KOPT-K1 (cell line): ENCODE measurements around the gene MTRFR.
"Not testable (repeated sequence)": the region's sequence is repeated elsewhere in the genome, so short reads cannot be mapped to it uniquely, and the experiment has no call there.

ENCODE experiments used
- H3K27ac ChIP-seq: fragments of 200-600 bp; sonication (generic); 2 replicates; pipeline ENCODE4 v1.5.1; 2016; ENCODE audit warnings: antibody characterized with exemption, mild to moderate bottlenecking, low read depth, low read length; ENCODE audit not compliant: poor library complexity, severe bottlenecking
- H3K36me3 ChIP-seq: fragments of 200-600 bp; sonication (generic); 2 replicates; pipeline ENCODE4 v1.5.1; 2017; ENCODE audit warnings: antibody characterized with exemption, mild to moderate bottlenecking, low read length, moderate library complexity; ENCODE audit not compliant: insufficient read depth
- H3K9me3 ChIP-seq: fragments of 200-600 bp; sonication (generic); 2 replicates; pipeline ENCODE4 v1.5.1; 2017; ENCODE audit warnings: antibody characterized with exemption, low read length, mild to moderate bottlenecking; ENCODE audit not compliant: insufficient read depth, poor library complexity, severe bottlenecking

Gene MTRFR

DNA sequence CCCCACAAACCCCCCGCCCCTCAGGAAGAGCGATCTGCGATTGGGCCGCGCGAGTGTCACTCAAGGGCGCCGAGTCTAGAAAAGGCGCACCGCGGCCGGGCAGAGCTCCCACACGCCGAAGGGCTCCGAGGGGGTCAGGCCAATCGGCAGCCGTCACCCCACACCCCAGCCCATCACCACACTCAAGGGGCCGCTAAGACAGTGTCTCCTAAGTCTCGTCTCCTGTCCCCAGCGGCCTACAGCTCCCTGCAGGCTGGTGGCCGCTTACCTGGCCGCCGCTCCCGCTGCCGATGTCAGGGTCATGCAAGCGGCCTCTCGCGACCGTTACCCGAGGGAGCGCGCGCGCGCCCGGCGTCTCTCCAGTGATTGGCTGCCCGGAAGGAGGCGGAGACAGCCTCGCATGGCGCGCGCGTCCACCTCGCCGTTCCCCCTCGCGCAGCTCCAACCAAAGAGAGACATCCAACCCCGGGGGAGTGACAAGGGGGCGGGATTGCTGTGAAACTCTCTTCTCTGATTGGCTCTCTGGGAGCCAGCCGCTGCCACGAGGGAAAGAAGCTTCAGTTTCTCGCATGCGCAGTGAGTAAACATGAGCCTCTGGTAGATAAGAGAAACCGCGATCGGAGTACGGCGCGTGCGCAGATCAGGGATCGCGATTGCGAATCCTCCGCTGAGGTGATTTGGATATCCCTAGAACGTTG lies at the start of gene MTRFR, which contains the start of gene MPHOSPH9:
MTRFR (plus strand) TSS at position 630 of the 698 bp plus-strand sequence. CDS start 20,239 bp downstream, outside the sequence.
MPHOSPH9 (minus strand) TSS at position 335 of the 698 bp plus-strand sequence. CDS start 2,777 bp downstream, outside the sequence.
- Histone ChIP-seq H3K27ac (peak within 1 kb of the TSS; percentile 94), H3K36me3 (peaks cover 23% of the 10 kb centered on the region), H3K9me3 (no peaks in the 10 kb centered on the region)

DNA sequence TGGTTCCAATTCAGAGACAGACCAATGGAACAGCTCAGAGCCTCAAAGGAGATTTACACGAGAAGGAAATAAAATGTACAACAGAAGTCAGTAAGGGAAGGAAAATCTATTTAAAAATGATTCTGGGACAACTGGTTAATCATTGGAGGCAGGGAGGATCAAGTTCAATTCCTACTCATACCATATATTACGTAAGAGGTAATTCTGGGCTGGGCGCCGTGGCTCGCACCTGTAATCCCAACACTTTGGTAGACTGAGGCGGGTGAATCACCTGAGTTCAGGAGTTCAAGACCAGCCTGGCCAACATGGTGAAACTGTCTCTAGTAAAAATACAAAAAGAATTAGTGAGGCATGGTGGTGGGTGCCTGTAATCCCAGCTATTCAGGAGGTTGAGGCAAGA lies 45.6 kb upstream of the MTRFR start:
- Histone ChIP-seq H3K36me3 (peaks cover 99% of the 10 kb centered on the region), H3K9me3 (no peaks in the 10 kb centered on the region)

DNA sequence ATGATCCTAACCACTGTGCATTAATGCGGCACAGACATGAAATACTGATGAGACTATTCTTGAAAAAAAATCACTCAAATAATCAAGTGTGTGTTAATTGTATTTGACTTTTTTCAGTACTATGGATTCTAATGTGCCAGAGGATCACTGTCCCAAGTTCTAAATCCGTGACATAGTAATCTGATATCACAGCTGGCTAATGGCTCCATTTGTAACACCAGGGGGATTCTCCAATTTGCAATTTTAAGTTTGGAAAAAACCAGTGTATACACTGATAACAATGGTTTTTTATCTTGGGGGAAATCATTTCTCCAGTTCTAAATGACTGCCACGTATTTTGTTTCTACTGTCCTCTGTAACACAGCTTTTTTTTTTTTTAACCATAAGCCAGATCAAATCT lies 33.3 kb upstream of the MTRFR start:
- no peaks in the 10 kb centered on the region for H3K9me3 ChIP-seq
- no peak overlapping the region for H3K27ac ChIP-seq
- H3K36me3 ChIP-seq, result peaks cover 99% of the 10 kb centered on the region

More for the DNA sequence above, 45.6 kb upstream of the MTRFR start:
- no peak overlapping the region for H3K27ac ChIP-seq

DNA sequence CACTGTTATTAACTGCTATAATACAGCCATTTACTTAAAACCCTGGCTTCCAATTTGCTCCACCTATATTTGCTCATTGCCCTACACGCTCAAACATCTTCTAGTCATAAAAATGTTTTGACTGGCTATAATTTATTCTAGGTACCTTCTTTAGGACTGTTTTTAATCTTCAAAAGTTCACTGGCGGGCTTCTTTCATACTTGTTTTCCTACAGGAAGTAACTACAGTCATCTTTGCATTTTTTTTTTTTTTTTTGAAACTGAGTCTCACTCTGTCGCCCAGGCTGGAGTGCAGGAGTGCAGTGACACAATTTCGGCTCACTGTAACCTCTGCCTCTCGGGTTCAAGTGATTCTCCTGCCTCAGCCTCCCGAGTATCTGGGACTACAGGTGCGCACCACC lies 32.8 kb upstream of the MTRFR start:
- Histone ChIP-seq H3K36me3 (peaks cover 99% of the 10 kb centered on the region), H3K9me3 (no peaks in the 10 kb centered on the region), H3K27ac (no peak overlapping the region)

DNA sequence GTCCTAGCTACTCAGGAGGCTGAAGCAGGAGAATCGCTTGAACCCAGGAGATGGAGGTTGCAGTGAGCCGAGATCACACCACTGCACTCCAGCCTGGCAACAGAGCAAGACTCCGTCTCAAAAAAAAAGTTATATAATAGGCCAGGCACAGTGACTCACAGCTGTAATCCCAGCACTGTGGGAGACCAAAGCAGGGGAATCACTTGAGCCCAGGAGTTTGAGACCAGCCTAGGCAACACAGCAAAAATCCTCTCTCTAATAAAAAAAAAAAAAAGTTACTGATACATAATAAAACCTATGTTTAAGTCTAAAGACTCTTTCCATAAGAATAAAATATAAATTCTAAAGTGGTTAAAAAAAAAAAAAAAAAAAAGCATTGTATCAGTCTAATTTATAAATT lies 26.4 kb upstream of the MTRFR start:
- H3K9me3 ChIP-seq, H3K27ac ChIP-seq: not testable (repeated sequence)
- peaks cover 100% of the 10 kb centered on the region for H3K36me3 ChIP-seq

DNA sequence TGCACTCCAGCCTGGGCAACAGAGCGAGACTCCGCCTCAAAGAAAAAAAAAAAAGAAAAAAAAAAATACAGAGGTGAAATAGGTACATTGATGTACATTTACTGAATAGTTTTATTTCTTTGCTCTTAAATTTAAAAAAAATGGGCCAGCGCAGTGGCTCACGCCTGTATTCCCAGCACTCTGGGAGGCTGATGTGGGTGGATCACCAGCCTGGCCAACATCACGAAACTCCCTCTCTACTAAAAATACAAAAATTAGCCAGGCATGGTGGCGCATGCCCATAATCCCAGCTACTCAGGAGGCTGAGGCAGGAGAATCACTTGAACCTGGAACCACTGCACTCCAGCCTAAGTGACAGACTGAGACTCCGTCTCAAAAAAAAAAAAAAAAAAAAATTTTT lies 25.4 kb upstream of the MTRFR start:
- H3K36me3 ChIP-seq, result peaks cover 99% of the 10 kb centered on the region
- not testable (repeated sequence) for H3K27ac ChIP-seq, H3K9me3 ChIP-seq

DNA sequence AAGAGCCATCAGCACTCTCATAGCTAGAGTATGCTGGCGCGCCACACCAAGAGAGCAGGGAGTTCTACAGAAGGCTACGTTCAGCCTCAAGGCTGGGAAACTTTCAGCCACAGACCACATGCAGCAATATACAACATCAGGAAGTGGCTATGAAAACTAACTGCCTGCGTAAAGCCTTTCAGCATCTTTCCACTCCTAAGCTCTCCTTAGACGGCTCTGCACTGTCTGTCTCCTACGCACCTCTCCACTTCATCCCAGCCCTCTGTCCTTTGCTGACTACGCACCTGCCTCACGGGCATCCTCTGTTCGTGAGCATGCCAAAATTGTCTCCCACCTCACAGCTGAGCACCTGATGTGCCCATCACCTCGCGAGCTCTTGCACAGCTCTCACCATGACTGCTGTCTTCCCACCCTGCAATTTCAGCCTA lies 10.0 kb upstream of the MTRFR start:
- no peaks in the 10 kb centered on the region for H3K9me3 ChIP-seq
- H3K27ac ChIP-seq, result peak overlapping the region; percentile 74
- peaks cover 84% of the 10 kb centered on the region for H3K36me3 ChIP-seq

DNA sequence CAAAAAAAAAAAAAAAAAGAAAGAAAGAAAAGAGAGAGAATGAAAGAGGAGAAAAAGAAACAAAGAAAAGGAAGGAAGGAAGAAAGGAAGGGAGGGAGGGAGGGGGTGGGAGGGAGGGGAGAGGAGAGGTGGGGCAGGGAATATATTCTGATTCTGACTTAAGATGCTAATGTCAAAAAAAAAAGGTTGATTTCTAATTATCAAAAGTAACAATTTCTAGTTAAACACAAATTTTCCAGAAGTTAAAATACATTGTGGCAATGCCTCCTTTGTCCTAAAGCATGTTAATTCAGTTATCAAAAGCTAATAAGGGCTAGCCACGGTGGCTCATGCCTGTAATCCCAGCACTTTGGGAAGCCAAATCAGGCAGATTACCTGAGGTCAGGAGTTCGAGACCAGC lies 7.8 kb upstream of the MTRFR start:
- Histone ChIP-seq H3K36me3 (peaks cover 74% of the 10 kb centered on the region), H3K9me3 (no peaks in the 10 kb centered on the region), H3K27ac (no peak overlapping the region)

DNA sequence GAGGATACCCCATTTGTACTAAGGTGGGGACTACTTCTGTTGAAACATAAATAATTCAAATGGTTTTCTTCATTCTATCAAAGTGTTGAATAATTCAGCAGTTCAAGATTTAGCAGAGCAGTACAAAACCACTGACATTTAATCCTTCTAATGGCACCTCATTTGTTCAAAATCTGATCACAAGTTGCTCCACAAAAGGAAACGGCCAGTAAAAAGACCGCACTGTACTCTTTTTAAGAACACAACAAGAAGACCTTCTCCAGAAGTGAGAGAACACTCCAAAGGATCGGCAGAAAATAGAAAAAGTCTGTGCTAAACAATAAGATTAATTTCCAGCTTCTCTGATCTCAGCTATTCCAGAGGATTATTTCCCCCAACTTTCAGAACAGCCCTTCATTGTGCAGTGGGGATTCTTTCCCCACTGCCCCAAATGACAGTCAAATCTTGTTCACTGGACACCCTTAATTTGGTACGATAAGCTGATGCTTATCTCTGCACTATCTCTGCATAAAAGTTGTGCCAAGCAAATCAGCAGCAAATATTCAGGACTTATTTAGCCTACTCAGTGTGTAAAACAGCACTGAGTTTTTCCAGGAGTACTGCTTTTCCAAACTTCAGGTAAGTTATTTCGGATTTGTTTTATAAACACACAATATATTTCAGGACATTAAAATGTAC lies 5.5 kb upstream of the MTRFR start:
- Histone ChIP-seq H3K27ac (peak overlapping the region; percentile 29), H3K36me3 (peaks cover 53% of the 10 kb centered on the region), H3K9me3 (no peaks in the 10 kb centered on the region)

DNA sequence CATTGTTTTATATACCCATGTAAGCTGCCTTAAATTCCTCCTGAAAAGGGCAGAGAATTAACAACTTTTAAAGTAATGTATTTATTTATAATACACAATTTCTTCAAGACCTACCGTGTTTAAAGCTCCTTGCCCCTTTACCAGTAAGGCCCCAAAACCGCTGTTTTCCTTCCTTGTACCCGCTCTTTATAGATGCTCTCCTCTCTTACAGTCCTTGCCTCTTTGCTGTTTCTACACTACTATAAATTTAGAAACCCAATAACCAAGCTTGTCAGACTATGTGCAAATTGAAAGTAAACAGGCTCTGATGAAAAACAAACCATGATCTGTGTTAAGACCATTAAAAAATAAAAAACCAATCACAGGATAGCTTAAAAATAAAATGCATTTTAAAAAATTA lies 4.2 kb upstream of the MTRFR start:
- Histone ChIP-seq H3K9me3 (no peaks in the 10 kb centered on the region), H3K36me3 (peaks cover 51% of the 10 kb centered on the region), H3K27ac (peak overlapping the region; percentile 52)

DNA sequence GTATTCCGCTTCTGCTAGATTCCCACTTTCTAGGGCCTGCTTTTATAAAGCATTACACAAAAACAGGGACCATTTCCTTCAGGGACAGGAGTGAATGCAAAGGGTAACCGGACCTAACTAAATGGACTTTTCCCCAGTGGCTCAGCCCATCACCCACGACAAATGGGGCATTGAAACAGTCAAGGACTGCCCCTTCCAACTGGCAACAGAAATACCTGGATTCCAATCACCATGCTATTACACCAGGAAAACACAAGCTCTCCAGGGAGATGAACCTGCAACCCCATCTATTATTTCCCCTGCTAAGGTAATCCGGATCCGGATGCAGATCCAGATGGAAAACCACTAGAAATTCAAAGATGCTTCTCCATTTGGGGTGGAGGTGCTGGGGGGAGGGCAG lies 1.3 kb upstream of the MTRFR start:
- H3K36me3 ChIP-seq, result peaks cover 33% of the 10 kb centered on the region
- H3K9me3 ChIP-seq, result no peaks in the 10 kb centered on the region
- H3K27ac ChIP-seq, result peak overlapping the region; percentile 94

DNA sequence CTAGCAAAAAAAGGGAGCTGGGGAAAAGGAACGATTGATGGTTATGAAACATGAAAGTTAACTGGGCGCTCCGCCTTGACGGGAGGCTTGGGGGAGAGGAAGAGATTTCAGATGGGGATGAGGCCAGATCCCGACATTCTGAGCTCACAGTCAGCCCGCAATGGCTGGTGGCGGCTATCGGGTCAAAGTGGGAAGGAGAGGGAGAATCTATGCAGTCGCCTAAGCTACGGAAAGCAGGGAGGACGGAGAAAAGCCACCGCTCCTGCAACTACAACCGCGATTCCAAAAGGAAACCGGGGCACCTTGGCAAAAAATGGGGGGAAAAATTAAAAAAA lies 797 bp upstream of the MTRFR start:
- Histone ChIP-seq H3K9me3 (no peaks in the 10 kb centered on the region), H3K36me3 (peaks cover 28% of the 10 kb centered on the region), H3K27ac (peak overlapping the region; percentile 94)

DNA sequence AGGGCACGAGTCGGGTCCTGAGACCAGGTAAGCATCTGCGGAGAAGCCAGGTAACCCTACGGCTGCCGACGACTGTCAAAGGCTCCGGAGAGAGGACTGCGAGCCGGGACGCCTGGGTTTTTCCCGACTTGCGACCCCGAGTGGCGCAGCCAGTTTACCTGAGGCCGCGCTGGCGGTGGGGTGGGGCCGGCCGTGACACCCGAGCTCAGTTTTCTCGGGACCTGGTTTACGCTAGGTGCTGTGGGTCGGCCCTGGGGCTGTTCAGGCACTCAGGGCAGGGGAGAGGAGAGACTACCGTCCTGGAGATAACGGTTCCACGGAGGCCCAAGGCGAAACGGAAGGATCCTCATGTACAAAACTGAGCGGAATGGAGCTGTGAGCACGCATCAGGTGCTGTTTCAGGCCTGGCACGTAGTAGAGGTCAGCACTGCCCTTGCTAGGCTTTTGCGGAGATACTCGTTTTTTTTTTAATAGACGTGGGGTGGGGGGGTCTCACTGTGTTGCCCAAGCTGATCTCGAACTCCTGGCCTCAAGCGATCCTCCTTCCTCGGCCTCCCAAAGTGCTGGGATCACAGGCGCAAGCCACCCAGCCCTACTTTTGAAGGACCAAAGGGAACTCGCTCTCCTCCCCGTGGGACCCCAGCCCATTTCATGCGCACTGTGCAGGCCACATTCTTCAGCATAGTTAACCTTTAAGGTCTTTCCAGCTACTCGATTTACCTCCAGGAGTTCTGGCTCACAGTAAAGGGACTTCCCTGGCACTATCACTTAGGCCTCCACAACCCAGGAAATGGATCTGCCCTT lies 471 bp downstream of the MTRFR start:
- H3K27ac ChIP-seq, result peak overlapping the region; percentile 94
- no peaks in the 10 kb centered on the region for H3K9me3 ChIP-seq
- H3K36me3 ChIP-seq, result peaks cover 20% of the 10 kb centered on the region

DNA sequence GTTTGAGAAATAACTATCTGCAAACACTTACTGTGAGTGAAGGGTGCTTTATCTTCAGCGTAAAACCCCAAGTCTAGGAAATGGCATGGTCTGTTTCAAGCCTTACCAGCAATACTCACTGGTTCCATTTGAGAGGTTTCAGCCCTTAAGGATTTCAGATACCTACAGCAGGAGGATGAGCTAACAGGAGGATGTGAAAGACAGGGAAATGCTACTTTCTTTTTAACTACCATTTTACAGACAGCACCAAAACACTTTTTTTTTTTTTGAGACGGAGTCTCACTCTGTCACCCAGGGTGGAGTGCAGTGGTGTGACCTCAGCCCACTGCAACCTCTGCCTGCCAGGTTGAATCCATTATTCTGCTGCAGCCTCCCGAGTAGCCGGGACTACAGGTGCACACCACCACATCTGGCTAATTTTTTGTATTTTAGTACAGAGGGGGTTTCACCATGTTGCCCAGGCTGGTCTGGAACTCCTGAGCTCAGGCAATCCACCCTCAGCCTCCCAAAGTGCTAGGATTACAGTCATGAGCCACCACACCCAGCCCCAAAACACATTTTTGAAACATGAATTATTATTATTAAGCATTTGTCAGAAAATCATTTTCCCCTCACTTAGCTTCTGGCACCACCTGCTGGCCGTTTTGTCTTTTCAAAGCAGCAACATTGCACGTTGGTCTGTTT lies 4.6 kb downstream of the MTRFR start:
- Histone ChIP-seq H3K27ac (no peak overlapping the region), H3K9me3 (no peaks in the 10 kb centered on the region), H3K36me3 (peaks cover 51% of the 10 kb centered on the region)

DNA sequence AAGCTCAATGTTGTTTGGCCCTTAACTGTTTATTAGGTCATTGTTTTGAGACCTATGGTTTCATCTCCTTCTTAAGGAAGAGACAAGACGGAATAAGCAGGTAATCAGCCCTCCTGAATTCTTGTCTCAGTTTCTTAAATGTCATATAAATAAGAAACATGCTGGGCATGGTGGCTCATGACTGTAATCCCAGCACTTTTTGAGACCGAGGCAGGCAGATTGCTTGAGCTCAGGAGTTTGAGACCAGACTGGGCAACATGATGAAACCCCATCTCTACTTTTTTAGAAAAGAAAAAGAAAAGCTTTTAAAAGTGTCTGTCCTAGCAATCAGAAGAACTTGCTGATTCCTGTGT lies 5.1 kb downstream of the MTRFR start:
- Histone ChIP-seq H3K9me3 (no peaks in the 10 kb centered on the region), H3K27ac (no peak overlapping the region), H3K36me3 (peaks cover 54% of the 10 kb centered on the region)
